Gastroesophageal sphincter (tissue), 4 donors: ENCODE measurements around the gene RABGGTA. TPM values are rescaled to one million over a fixed set of nuclear protein-coding genes. Genes with fewer than 3 reads are reported as not detected.

Experiments used
- small RNA-seq, 4 donors: library from RNA; depleted of rRNA; stranded (forward); fragments of <200 nt; gene quantifications; one replicate each; pipeline ENCODE3, GENCODE V24; 2016
- total RNA-seq, 4 donors: library from RNA; depleted of rRNA; stranded (reverse); fragments of >200 nt; gene quantifications; one replicate each; pipeline ENCODE4 v1.1.0, GENCODE V29; 2016

Gene RABGGTA
- total RNA-seq, 4 donors from 2014 or later: 12.9 to 27.6 (median 16.5) TPM

Small RNA genes lying within 50 kb of the gene (small RNA-seq; reads per million reads assigned to genes)
- 0 reads per million in 4 donors for gene MDP1

Other genes with a start within 250 kb of the RABGGTA start
- under 1 TPM in 3 of 4 donors, not detected in 1; 0.12 to 0.47 (median 0.17) TPM for gene CARMIL3, start 219.6 kb downstream of the RABGGTA start, total RNA-seq
- 1 to 10 TPM in 1 of 4 donors, not detected in 3; 1.5 TPM for gene CPNE6, start 200.0 kb downstream of the RABGGTA start, total RNA-seq
- gene PCK2, start 177.3 kb downstream of the RABGGTA start, total RNA-seq: 10 to 100 TPM in 3 of 4 donors, 1 to 10 TPM in 1; 9.2 to 14.9 (median 11.6) TPM
- gene DCAF11, start 156.8 kb downstream of the RABGGTA start, total RNA-seq: 10 to 100 TPM; 58.0 to 81.6 (median 71.6) TPM
- gene NRL, start 156.6 kb downstream of the RABGGTA start, total RNA-seq: 10 to 100 TPM in 1 of 4 donors, 1 to 10 TPM in 1, under 1 TPM in 1, not detected in 1; 0.81 to 10.4 (median 5.0) TPM
- under 1 TPM in 2 of 4 donors, not detected in 2; 0.27 to 0.67 TPM for gene FITM1, start 140.9 kb downstream of the RABGGTA start, total RNA-seq
- gene PSME1, start 135.4 kb downstream of the RABGGTA start, total RNA-seq: 100 to 1,000 TPM; 114 to 186 (median 127) TPM
- 10 to 100 TPM in 2 of 4 donors, 1 to 10 TPM in 2; 6.4 to 15.4 (median 10.4) TPM for gene EMC9, start 130.0 kb downstream of the RABGGTA start, total RNA-seq
- 10 to 100 TPM; 41.4 to 52.3 (median 42.0) TPM for gene PSME2, start 125.0 kb downstream of the RABGGTA start, total RNA-seq
- gene RNF31, start 124.1 kb downstream of the RABGGTA start, total RNA-seq: 10 to 100 TPM; 19.0 to 38.9 (median 32.0) TPM
- gene IRF9, start 110.3 kb downstream of the RABGGTA start, total RNA-seq: 10 to 100 TPM; 61.3 to 80.1 (median 68.1) TPM
- 1 to 10 TPM; 1.6 to 8.2 (median 6.8) TPM for gene REC8, start 99.5 kb downstream of the RABGGTA start, total RNA-seq
- 10 to 100 TPM; 16.8 to 31.6 (median 27.0) TPM for gene IPO4, start 82.8 kb downstream of the RABGGTA start, total RNA-seq
- gene TM9SF1, start 76.2 kb downstream of the RABGGTA start, total RNA-seq: 10 to 100 TPM; 34.7 to 53.3 (median 45.0) TPM
- gene TSSK4, start 65.9 kb downstream of the RABGGTA start, total RNA-seq: under 1 TPM in 1 of 4 donors, not detected in 3; 0.40 TPM
- 100 to 1,000 TPM in 2 of 4 donors, 10 to 100 TPM in 2; 93.4 to 134 (median 106) TPM for gene CHMP4A, start 58.1 kb downstream of the RABGGTA start, total RNA-seq
- gene MDP1, start 55.5 kb downstream of the RABGGTA start, total RNA-seq: 10 to 100 TPM in 3 of 4 donors, 1 to 10 TPM in 1; 6.9 to 17.1 (median 11.4) TPM
- 100 to 1,000 TPM; 136 to 193 (median 168) TPM for gene NEDD8, start 39.2 kb downstream of the RABGGTA start, total RNA-seq
- 10 to 100 TPM; 46.0 to 70.5 (median 59.8) TPM for gene GMPR2, start 38.7 kb downstream of the RABGGTA start, total RNA-seq
- 10 to 100 TPM; 53.2 to 72.5 (median 70.0) TPM for gene TINF2, start 29.0 kb downstream of the RABGGTA start, total RNA-seq
- gene TGM1, start 8.4 kb downstream of the RABGGTA start, total RNA-seq: 10 to 100 TPM in 1 of 4 donors, 1 to 10 TPM in 3; 1.3 to 43.3 (median 6.3) TPM
- 10 to 100 TPM in 3 of 4 donors, 1 to 10 TPM in 1; 8.2 to 33.0 (median 17.7) TPM for gene DHRS1, start 28.2 kb upstream of the RABGGTA start, total RNA-seq
- 10 to 100 TPM; 19.4 to 29.2 (median 22.8) TPM for gene NOP9, start 28.3 kb upstream of the RABGGTA start, total RNA-seq
- gene CIDEB, start 36.4 kb upstream of the RABGGTA start, total RNA-seq: 10 to 100 TPM in 2 of 4 donors, 1 to 10 TPM in 2; 4.9 to 12.5 (median 9.5) TPM
- gene LTB4R2, start 38.5 kb upstream of the RABGGTA start, total RNA-seq: 1 to 10 TPM; 2.4 to 5.0 (median 3.4) TPM
- gene LTB4R, start 39.9 kb upstream of the RABGGTA start, total RNA-seq: 1 to 10 TPM; 3.0 to 4.2 (median 3.4) TPM
- 10 to 100 TPM; 13.3 to 40.5 (median 22.6) TPM for gene ADCY4, start 63.5 kb upstream of the RABGGTA start, total RNA-seq
- 1 to 10 TPM; 3.1 to 8.9 (median 3.9) TPM for gene RIPK3, start 68.4 kb upstream of the RABGGTA start, total RNA-seq
- 10 to 100 TPM; 33.5 to 63.5 (median 57.9) TPM for gene NFATC4, start 96.6 kb upstream of the RABGGTA start, total RNA-seq
- 10 to 100 TPM in 2 of 4 donors, 1 to 10 TPM in 2; 6.9 to 19.9 (median 11.5) TPM for gene NYNRIN, start 127.4 kb upstream of the RABGGTA start, total RNA-seq
- gene CBLN3, start 158.1 kb upstream of the RABGGTA start, total RNA-seq: 1 to 10 TPM in 3 of 4 donors, under 1 TPM in 1; 0.49 to 2.8 (median 2.1) TPM
- gene KHNYN, start 158.4 kb upstream of the RABGGTA start, total RNA-seq: 10 to 100 TPM; 50.7 to 68.0 (median 61.3) TPM
- gene SDR39U1, start 171.2 kb upstream of the RABGGTA start, total RNA-seq: 10 to 100 TPM; 21.5 to 39.7 (median 31.3) TPM
- 1 to 10 TPM in 1 of 4 donors, under 1 TPM in 1, not detected in 2; 0.93 to 9.8 TPM for gene CMA1, start 236.7 kb upstream of the RABGGTA start, total RNA-seq